ENCODE data around the gene CTCF. TPM values are rescaled to one million over a fixed set of nuclear protein-coding genes. Genes with fewer than 3 reads are reported as not detected.

Gene CTCF
- total RNA-seq, 4 donors from 2014 or later: 24.2 to 42.9 (median 28.2) TPM

DNA sequence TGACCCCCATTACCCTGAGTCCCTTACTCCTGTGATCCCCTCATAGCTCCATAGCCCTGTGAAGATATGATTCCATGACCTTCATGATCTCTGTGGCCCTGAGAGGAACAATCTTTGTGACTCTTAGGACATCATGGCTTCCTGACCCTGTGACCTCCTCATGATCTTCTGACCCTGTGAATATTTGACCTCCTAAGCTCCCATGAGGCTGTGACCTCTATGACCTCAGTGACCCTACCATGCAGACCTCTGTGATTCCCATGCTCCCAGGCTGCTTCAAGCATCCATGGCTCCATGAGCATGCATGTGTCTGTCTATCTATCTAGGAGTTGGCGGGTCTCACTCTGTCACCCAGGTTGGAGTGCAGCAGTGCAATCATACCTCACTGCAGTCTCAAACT, 21.6 kb upstream of the CTCF start:
- no peak for ATAC-seq (ENCODE audit: low FRiP score)
- DNase-seq (ENCODE audit: low spot score): no peak
- TF ChIP-seq CTCF (IDR thresholded peaks at IDR 0.05): no peak

- TF ChIP-seq CTCF (IDR thresholded peaks at IDR 0.05): no peak
- DNase-seq (ENCODE audit: low spot score) (no peak), ATAC-seq (ENCODE audit: low FRiP score) (no peak)
Measured at GRCh38 chr16:67541391-67542263, 20.7 kb upstream of the CTCF start.

DNA sequence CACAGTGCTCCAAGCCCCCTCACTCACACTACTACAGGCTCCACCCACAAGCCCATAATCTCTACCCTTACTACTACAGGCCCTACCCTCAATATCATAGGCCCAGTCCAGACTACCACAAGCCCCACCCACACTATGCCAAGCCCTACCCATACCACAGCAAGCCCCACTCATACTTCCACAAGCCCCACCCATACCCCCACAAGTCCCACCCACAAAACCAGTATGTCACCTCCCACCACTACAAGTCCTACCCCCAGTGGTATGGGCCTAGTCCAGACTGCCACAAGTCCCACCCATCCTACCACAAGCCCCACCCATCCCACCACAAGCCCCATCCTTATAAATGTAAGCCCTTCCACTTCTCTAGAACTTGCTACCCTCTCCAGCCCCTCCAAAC, 19.9 kb upstream of the CTCF start:
- DNase-seq (ENCODE audit: low spot score): no peak
- no peak for TF ChIP-seq CTCF (IDR thresholded peaks at IDR 0.05)
- ATAC-seq (ENCODE audit: low FRiP score): peak; percentile 43

GRCh38 chr16:67543036-67543435, 19.3 kb upstream of the CTCF start:
- no peak for TF ChIP-seq CTCF (IDR thresholded peaks at IDR 0.05)
- DNase-seq (ENCODE audit: low spot score): no peak
- no peak for ATAC-seq (ENCODE audit: low FRiP score)

- no peak for DNase-seq (ENCODE audit: low spot score)
- TF ChIP-seq CTCF (IDR thresholded peaks at IDR 0.05): no peak
- ATAC-seq (ENCODE audit: low FRiP score): no peak
Measured at GRCh38 chr16:67543582-67543981, 18.7 kb upstream of the CTCF start.

GRCh38 chr16:67544329-67544841, 17.9 kb upstream of the CTCF start:
- ATAC-seq (ENCODE audit: low FRiP score) (no peak), DNase-seq (ENCODE audit: low spot score) (no peak)

More at GRCh38 chr16:67544329-67544841, 17.9 kb upstream of the CTCF start:
- TF ChIP-seq CTCF (IDR thresholded peaks at IDR 0.05): no peak
